ENCODE data around the gene ATP5F1E.

The ATP5F1E gene

GRCh38 chr20:59017493-59018231 is 14.5 kb downstream of the ATP5F1E start:
- no peak for ATAC-seq (ENCODE audit: insufficient read depth, low read depth)
- H2AFZ ChIP-seq (ENCODE audit: low read depth, low read length) = no peak overlapping the region
- no peak overlapping the region for H3K27ac ChIP-seq (ENCODE audit: low read length)
- H3K4me3 ChIP-seq (ENCODE audit: low read depth in 1 of 2, low read length in 2 of 2) = no peak overlapping the region
- no peaks in the 10 kb centered on the region for H3K4me1 ChIP-seq (ENCODE audit: insufficient read depth, low read length)
- H3K27me3 ChIP-seq (ENCODE audit: insufficient read depth, low read length, poor library complexity) = no peaks in the 10 kb centered on the region
- no peaks in the 10 kb centered on the region for H3K9me3 ChIP-seq (ENCODE audit: insufficient read depth, low read length, severe bottlenecking)
- peaks cover 18% of the 10 kb centered on the region for H4K20me1 ChIP-seq (ENCODE audit: insufficient read depth, low read length)
- no peak overlapping the region for H3K9ac ChIP-seq (ENCODE audit: low read depth, low read length)
- no peaks in the 10 kb centered on the region for H3K79me2 ChIP-seq (ENCODE audit: insufficient read depth, low read length)
- no peak for DNase-seq
- H3K36me3 ChIP-seq (ENCODE audit: insufficient read depth, low read length) = peaks cover 5% of the 10 kb centered on the region
- H3K4me2 ChIP-seq (ENCODE audit: insufficient read depth, low read length) = no peak overlapping the region
- no peak for TF ChIP-seq CTCF (IDR thresholded peaks at IDR 0.05; ENCODE audit: borderline replicate concordance, extremely low read depth, low read length, poor library complexity, severe bottlenecking)
- no peak for TF ChIP-seq EZH2 (IDR thresholded peaks at IDR 0.05; ENCODE audit: borderline replicate concordance, low read depth, low read length, severe bottlenecking)

- Histone ChIP-seq H3K9me3 (ENCODE audit: insufficient read depth, low read length, severe bottlenecking) (no peaks in the 10 kb centered on the region), H3K27me3 (ENCODE audit: insufficient read depth, low read length, poor library complexity) (no peaks in the 10 kb centered on the region), H3K79me2 (ENCODE audit: insufficient read depth, low read length) (no peaks in the 10 kb centered on the region), H4K20me1 (ENCODE audit: insufficient read depth, low read length) (peaks cover 18% of the 10 kb centered on the region), H2AFZ (ENCODE audit: low read depth, low read length) (no peak overlapping the region), H3K36me3 (ENCODE audit: insufficient read depth, low read length) (no peaks in the 10 kb centered on the region), H3K4me3 (ENCODE audit: low read depth in 1 of 2, low read length in 2 of 2) (no peak overlapping the region), H3K27ac (ENCODE audit: low read length) (no peak overlapping the region), H3K4me1 (ENCODE audit: insufficient read depth, low read length) (no peaks in the 10 kb centered on the region), H3K9ac (ENCODE audit: low read depth, low read length) (no peak overlapping the region), H3K4me2 (ENCODE audit: insufficient read depth, low read length) (no peak overlapping the region)
- no peak for ATAC-seq (ENCODE audit: insufficient read depth, low read depth)
- no peak for DNase-seq
- TF ChIP-seq EZH2 (IDR thresholded peaks at IDR 0.05; ENCODE audit: borderline replicate concordance, low read depth, low read length, severe bottlenecking) = no peak
- TF ChIP-seq CTCF (IDR thresholded peaks at IDR 0.05; ENCODE audit: borderline replicate concordance, extremely low read depth, low read length, poor library complexity, severe bottlenecking) = no peak
These were observed 15.2 kb downstream of the ATP5F1E start for GRCh38 chr20:59016795-59017492.

- Histone ChIP-seq H3K4me2 (ENCODE audit: insufficient read depth, low read length) (no peak overlapping the region), H2AFZ (ENCODE audit: low read depth, low read length) (no peak overlapping the region)
- DNase-seq = no peak
These were observed 16.1 kb downstream of the ATP5F1E start for GRCh38 chr20:59015812-59016711.

More at GRCh38 chr20:59015812-59016711, 16.1 kb downstream of the ATP5F1E start:
- no peak overlapping the region for H3K9ac ChIP-seq (ENCODE audit: low read depth, low read length)
- H4K20me1 ChIP-seq (ENCODE audit: insufficient read depth, low read length) = peaks cover 18% of the 10 kb centered on the region
- H3K27ac ChIP-seq (ENCODE audit: low read length) = no peak overlapping the region
- no peak overlapping the region for H3K4me3 ChIP-seq (ENCODE audit: low read depth in 1 of 2, low read length in 2 of 2)
- ATAC-seq (ENCODE audit: insufficient read depth, low read depth) = no peak
- no peaks in the 10 kb centered on the region for H3K4me1 ChIP-seq (ENCODE audit: insufficient read depth, low read length)
- H3K27me3 ChIP-seq (ENCODE audit: insufficient read depth, low read length, poor library complexity) = no peaks in the 10 kb centered on the region
- no peak for TF ChIP-seq EZH2 (IDR thresholded peaks at IDR 0.05; ENCODE audit: borderline replicate concordance, low read depth, low read length, severe bottlenecking)
- TF ChIP-seq CTCF (IDR thresholded peaks at IDR 0.05; ENCODE audit: borderline replicate concordance, extremely low read depth, low read length, poor library complexity, severe bottlenecking) = no peak
- H3K9me3 ChIP-seq (ENCODE audit: insufficient read depth, low read length, severe bottlenecking) = no peaks in the 10 kb centered on the region
- H3K79me2 ChIP-seq (ENCODE audit: insufficient read depth, low read length) = no peaks in the 10 kb centered on the region
- no peaks in the 10 kb centered on the region for H3K36me3 ChIP-seq (ENCODE audit: insufficient read depth, low read length)
